ENCODE results near the gene TMEM181. TPM values are rescaled to one million over a fixed set of nuclear protein-coding genes. Genes with fewer than 3 reads are reported as not detected.
"Not testable (repeated sequence)": the region's sequence is repeated elsewhere in the genome, so short reads cannot be mapped to it uniquely, and the experiment has no call there.

The TMEM181 gene
- total RNA-seq, 1 donor from 2014 or later: 35.3 TPM

DNA sequence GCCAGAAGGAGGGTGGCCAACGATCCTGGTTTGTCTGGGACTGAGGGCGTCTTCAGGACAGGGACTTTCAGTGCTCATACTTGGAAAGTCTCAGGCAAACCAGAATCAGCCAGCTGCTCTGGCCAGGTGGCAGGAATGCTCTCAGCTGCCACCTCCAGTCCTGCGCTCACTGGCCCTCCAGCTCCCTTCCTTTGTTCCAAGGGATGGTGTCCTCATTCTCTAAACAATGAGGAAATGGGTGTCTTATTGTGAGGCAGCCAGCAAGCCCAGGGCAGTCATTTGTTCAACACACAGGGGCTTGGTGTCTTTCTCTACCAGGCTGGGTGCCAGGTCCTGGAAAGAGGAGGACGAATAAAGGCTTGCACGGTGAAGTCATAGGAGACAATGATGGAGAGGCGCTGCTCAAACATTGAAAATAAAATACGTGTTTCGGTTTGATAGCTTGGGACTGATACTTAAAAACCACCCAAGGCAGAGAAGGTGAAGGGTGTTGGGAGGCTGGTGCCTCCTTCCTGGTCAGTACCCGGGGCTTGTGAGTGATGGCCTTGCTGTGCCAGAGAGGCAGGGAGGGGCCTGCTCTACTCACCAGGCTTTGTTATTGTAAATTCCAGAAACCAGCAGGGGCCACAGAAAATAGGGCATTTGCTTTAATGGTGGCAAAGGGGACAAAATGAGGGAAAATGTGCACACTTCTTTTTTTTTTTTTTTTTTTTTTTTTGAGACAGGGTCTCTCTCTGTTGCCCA lies 11.3 kb upstream of the TMEM181 start:
- H3K4me3 ChIP-seq (ENCODE audit: low read depth, low read length): no peak overlapping the region
- TF ChIP-seq, protein P1, sequence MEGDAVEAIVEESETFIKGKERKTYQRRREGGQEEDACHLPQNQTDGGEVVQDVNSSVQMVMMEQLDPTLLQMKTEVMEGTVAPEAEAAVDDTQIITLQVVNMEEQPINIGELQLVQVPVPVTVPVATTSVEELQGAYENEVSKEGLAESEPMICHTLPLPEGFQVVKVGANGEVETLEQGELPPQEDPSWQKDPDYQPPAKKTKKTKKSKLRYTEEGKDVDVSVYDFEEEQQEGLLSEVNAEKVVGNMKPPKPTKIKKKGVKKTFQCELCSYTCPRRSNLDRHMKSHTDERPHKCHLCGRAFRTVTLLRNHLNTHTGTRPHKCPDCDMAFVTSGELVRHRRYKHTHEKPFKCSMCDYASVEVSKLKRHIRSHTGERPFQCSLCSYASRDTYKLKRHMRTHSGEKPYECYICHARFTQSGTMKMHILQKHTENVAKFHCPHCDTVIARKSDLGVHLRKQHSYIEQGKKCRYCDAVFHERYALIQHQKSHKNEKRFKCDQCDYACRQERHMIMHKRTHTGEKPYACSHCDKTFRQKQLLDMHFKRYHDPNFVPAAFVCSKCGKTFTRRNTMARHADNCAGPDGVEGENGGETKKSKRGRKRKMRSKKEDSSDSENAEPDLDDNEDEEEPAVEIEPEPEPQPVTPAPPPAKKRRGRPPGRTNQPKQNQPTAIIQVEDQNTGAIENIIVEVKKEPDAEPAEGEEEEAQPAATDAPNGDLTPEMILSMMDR (IDR thresholded peaks at IDR 0.05; ENCODE audit: insufficient read depth, low read length, severe bottlenecking): no peak
- H3K27me3 ChIP-seq (ENCODE audit: control insufficient read depth, insufficient read depth, low read length): no peaks in the 10 kb centered on the region
- no peak for FAIRE-seq
- DNase-seq (ENCODE audit: low read depth): no peak
- no peaks in the 10 kb centered on the region for H3K36me3 ChIP-seq (ENCODE audit: control insufficient read depth, insufficient read depth, low read length)

DNA sequence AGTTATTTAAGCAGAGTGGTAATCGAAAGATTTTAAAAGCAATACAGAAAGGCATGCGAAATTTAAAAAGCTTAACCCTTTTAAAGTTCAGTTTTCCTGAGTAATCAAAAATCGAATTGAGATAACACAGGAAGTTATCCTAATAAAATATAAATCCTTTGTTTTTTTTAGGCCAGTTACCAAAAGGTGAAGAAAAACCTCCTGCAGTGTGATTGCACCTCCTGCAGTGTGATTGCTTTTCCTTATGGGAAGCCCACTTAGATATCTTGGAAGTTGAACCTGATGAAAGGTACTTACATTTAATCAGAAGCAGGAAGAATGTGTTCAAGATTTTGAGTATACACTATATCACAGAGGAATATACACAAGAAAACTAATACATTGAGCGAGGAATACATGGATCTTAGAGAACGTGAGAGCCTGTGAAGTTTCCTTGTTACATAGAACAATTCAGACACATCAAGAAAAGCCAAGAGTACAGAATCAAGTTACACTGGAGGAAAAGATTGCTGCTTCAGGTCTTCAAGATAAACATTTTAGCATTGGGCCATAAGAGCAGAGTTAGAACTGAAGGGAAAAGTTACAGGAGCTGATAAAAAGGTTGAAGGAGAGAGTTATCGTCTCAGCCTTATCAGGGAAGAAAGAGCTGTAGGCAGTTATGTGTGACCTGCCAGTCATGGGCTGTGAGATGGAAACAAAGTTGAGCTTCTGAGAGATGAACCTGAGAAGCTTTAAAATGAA lies 7.7 kb upstream of the TMEM181 start:
- FAIRE-seq (no peak), DNase-seq (ENCODE audit: low read depth) (no peak)
- Histone ChIP-seq H3K27me3 (ENCODE audit: control insufficient read depth, insufficient read depth, low read length) (no peaks in the 10 kb centered on the region), H3K4me3 (ENCODE audit: low read depth, low read length) (no peak overlapping the region), H3K36me3 (ENCODE audit: control insufficient read depth, insufficient read depth, low read length) (no peaks in the 10 kb centered on the region)
- TF ChIP-seq, protein P1 (IDR thresholded peaks at IDR 0.05; ENCODE audit: insufficient read depth, low read length, severe bottlenecking): no peak

DNA sequence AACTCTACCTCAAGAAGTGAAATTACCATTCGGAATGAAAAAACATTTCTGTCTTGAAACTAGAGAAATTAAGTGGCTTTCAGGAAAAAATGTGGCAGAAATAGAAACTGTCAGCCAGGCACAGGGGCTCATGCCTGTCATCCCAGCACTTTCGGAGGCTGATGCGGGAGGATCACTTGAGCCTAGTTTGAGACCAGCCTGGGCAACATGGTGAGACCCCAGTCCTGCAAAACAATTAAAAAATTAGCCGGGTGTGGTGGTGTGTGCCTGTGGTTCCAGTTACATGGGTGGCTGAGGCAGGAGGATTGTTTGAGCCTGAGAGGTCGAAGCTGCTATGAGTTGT lies 7.1 kb upstream of the TMEM181 start:
- FAIRE-seq: no peak
- Histone ChIP-seq H3K36me3 (ENCODE audit: control insufficient read depth, insufficient read depth, low read length) (no peaks in the 10 kb centered on the region), H3K4me3 (ENCODE audit: low read depth, low read length) (no peak overlapping the region), H3K27me3 (ENCODE audit: control insufficient read depth, insufficient read depth, low read length) (no peaks in the 10 kb centered on the region)
- TF ChIP-seq, protein P1 (IDR thresholded peaks at IDR 0.05; ENCODE audit: insufficient read depth, low read length, severe bottlenecking): no peak
- no peak for DNase-seq (ENCODE audit: low read depth)

DNA sequence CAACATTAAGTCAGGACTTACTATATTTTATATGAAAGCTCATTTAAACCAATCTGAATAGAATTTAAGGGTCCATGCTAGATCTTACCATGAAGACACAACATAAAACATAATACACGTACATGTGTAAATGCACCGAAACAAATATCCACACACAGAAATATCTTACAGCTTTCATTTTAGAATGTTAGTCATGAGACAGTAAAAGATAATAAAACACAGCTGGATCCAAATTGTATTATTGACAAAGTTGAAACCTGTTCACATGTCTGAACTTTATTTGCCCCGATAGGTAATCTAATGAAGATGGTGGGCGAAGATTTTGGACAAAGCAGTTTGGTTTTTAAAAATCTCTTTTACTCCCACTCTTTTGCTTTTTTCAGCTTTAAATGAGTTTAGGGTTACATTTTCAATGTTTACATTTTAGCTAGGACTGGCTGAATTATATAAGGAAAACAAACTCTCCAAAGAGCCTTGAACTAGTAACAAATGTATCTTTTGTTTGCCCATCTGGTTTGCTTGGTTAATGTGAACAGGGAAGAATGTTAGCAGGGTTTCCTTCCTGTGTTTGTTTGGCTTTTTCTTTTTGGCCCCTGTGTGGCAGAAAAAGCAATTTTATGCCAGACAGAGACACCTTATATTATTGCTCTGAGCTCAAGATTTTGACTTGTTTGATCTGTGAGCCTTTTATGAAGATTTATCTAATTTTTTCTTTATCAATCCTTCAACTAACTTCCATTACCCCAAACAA lies 5.1 kb upstream of the TMEM181 start:
- no peak for FAIRE-seq
- DNase-seq (ENCODE audit: low read depth): no peak
- H3K27me3 ChIP-seq (ENCODE audit: control insufficient read depth, insufficient read depth, low read length): no peaks in the 10 kb centered on the region
- TF ChIP-seq, protein P1 (IDR thresholded peaks at IDR 0.05; ENCODE audit: insufficient read depth, low read length, severe bottlenecking): no peak
- no peak overlapping the region for H3K4me3 ChIP-seq (ENCODE audit: low read depth, low read length)
- no peaks in the 10 kb centered on the region for H3K36me3 ChIP-seq (ENCODE audit: control insufficient read depth, insufficient read depth, low read length)

DNA sequence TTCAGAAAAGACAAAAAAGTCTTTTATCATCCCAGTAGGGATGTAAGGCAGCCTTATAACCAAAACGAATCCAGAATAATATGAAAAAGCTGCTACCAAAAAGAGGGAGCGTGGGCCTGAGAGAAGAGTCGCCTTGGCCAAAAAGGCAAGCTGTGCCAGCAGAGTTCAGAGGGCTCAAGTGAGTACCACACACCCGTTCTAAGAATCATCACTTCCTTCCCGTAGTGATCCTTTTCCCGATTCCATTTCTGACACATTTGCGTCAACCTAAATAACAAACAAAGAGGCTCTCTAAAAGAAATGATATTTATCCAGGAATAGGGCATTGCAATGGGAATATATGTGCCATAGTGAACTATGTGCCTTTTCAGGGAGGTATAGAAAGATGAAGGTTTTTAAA lies 3.8 kb upstream of the TMEM181 start:
- TF ChIP-seq, protein P1 (IDR thresholded peaks at IDR 0.05; ENCODE audit: insufficient read depth, low read length, severe bottlenecking): no peak
- DNase-seq (ENCODE audit: low read depth): no peak
- Histone ChIP-seq H3K4me3 (ENCODE audit: low read depth, low read length) (no peak overlapping the region), H3K27me3 (ENCODE audit: control insufficient read depth, insufficient read depth, low read length) (no peaks in the 10 kb centered on the region), H3K36me3 (ENCODE audit: control insufficient read depth, insufficient read depth, low read length) (no peaks in the 10 kb centered on the region)
- no peak for FAIRE-seq

DNA sequence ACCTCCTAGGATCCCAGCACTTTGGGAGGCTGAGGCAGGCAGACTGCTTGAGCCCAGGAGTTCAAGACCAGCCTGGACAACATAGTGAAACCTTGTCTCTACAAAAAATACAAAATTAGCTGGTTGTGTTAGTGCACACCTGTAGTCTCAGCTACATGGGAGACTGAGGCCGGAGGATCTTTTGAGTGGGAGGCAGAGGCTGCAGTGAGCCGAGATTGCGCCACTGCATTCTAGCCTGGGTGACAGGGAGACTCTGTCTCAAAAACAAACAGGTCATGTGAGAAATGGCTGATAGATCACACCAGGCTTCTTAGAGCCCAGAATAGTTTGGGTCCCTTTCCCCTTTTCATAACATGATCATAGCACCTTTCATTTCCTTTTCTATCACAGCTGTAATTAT lies 2.8 kb upstream of the TMEM181 start:
- not testable (repeated sequence) for H3K4me3 ChIP-seq (ENCODE audit: low read depth, low read length); DNase-seq (ENCODE audit: low read depth); FAIRE-seq; H3K36me3 ChIP-seq (ENCODE audit: control insufficient read depth, insufficient read depth, low read length); H3K27me3 ChIP-seq (ENCODE audit: control insufficient read depth, insufficient read depth, low read length)
